HPDE6-E6E7 (cell line): Measurements from ENCODE around the gene LONP2.
"Not testable (repeated sequence)": the region's sequence is repeated elsewhere in the genome, so short reads cannot be mapped to it uniquely, and the experiment has no call there.

Experiments
- DNase-seq: peaks from one replicate; pipeline ENCODE4 v3.0.0; 2011; ENCODE audit warnings: missing footprints; ENCODE audit errors: extremely low spot score

LONP2 gene

GRCh38 chr16:48386559-48387312 is 142.6 kb downstream of the LONP2 start:
- DNase-seq, result no peak

- no peak for DNase-seq
Measured at GRCh38 chr16:48392407-48392806, 148.3 kb downstream of the LONP2 start.

GRCh38 chr16:48393485-48394354 is 149.6 kb downstream of the LONP2 start:
- no peak for DNase-seq

- DNase-seq, result no peak
Measured at GRCh38 chr16:48394355-48394703, 150.2 kb downstream of the LONP2 start.

- DNase-seq, result no peak
Measured at GRCh38 chr16:48395375-48395774, 151.3 kb downstream of the LONP2 start.

GRCh38 chr16:48402547-48402946 is 158.4 kb downstream of the LONP2 start:
- DNase-seq, result not testable (repeated sequence)

- no peak for DNase-seq
Measured at GRCh38 chr16:48405153-48405552, 161.1 kb downstream of the LONP2 start.

- no peak for DNase-seq
Measured at GRCh38 chr16:48405907-48406306, 161.8 kb downstream of the LONP2 start.
